GM06990 (cell line): Measurements from ENCODE around the gene KIF26B.

ENCODE experiments used
- DNase-seq: peaks from one replicate; pipeline ENCODE4 v3.0.0-alpha.2; 2011; ENCODE audit not compliant: insufficient read length; ENCODE audit errors: extremely low read depth
- H3K27me3 ChIP-seq: replicated peaks from 2 replicates; pipeline ENCODE4 v1.6.0; 2011; ENCODE audit warnings: low read length; ENCODE audit not compliant: control insufficient read depth, insufficient read depth
- H3K36me3 ChIP-seq: 2 replicates; pipeline ENCODE4 v1.5.1; 2011; ENCODE audit warnings: low read length; ENCODE audit not compliant: control insufficient read depth, insufficient read depth
- H3K4me3 ChIP-seq: replicated peaks from 2 replicates; pipeline ENCODE4 v1.5.1; 2011; ENCODE audit warnings: low read depth, mild to moderate bottlenecking, control low read depth, low read length
- CTCF ChIP-seq: IDR thresholded peaks from 2 replicates; pipeline ENCODE4 v1.5.1; 2011; ENCODE audit warnings: low read length, control low read depth, mild to moderate bottlenecking, inconsistent platforms; ENCODE audit not compliant: insufficient read depth, poor library complexity, severe bottlenecking

Gene KIF26B

DNA sequence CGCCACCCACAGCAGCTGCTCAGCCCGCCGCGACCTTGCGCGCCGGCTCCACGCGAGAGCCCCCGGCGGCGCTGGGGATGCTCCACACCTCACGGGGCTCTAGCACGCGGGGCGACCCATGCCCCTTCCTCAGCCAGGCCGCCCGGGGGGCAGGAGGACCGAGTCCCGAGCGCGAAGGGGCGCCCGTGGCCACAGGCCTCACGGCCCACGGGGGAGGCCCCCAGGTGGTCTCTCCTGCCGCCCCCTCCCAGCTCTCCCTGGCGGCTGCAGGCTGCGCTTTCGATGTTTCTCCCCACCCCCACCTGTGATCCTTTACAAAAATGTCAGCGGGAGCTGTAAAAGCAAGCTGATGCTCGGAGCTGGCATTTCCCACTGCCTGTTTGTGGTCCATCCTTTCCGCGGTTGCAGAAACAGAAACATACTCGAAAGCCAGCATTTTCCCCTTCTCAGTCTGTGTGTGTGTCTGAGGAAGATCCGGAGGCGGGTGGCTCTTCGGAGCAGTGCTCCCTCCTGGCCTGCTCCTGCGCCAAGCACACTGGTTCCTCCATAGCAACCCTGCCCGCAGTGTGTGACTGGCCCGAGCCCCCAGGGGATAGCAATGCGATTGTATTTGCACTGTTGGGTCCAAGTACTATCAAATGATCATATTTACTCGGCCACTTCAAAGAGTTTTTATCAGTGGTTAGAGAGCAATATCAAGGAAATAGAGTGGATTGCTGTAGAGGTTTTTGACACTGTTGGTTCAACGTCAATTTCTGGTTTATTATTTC is 2.1 kb downstream of the KIF26B start:
- no peak for DNase-seq
- H3K36me3 ChIP-seq: no peaks in the 10 kb centered on the region
- no peak for TF ChIP-seq CTCF
- H3K27me3 ChIP-seq: peaks cover 2% of the 10 kb centered on the region; the same call in 1 of the 2 replicates
- peak overlapping the region; percentile 56 for H3K4me3 ChIP-seq

- Histone ChIP-seq H3K4me3 (no peak overlapping the region), H3K27me3 (peaks cover 2% of the 10 kb centered on the region; the same call in 1 of the 2 replicates), H3K36me3 (no peaks in the 10 kb centered on the region)
- TF ChIP-seq CTCF: no peak
- DNase-seq: no peak
These were observed 4.1 kb downstream of the KIF26B start for GRCh38 chr1:245158913-245159312.

DNA sequence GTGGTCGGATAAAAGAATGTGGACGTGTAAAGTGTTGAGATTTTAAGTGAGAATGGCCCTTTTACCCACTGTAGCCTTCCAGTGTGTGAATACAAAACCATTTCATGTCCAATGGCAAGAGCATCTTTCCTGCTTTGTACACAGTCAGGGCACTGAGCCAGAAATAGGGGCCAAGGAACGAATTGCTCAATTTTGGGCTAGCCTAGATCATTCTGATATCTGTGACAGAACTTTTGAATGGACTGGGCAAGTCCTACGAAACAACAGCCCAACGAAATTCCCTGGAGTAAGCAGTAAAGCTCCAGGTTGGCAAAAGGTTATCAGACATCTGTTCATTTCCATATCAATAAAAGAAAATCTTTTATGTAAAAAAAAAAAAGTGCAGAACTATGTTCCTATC is 5.5 kb downstream of the KIF26B start:
- no peak for TF ChIP-seq CTCF
- no peak for DNase-seq
- Histone ChIP-seq H3K36me3 (no peaks in the 10 kb centered on the region), H3K27me3 (peaks cover 2% of the 10 kb centered on the region; the same call in 1 of the 2 replicates), H3K4me3 (no peak overlapping the region)

GRCh38 chr1:245160741-245161400 is 6.1 kb downstream of the KIF26B start:
- no peak for DNase-seq
- H3K27me3 ChIP-seq: peaks cover 2% of the 10 kb centered on the region; the same call in 1 of the 2 replicates
- no peak overlapping the region for H3K4me3 ChIP-seq
- H3K36me3 ChIP-seq: no peaks in the 10 kb centered on the region
- TF ChIP-seq CTCF: no peak

GRCh38 chr1:245161866-245162265 is 7.1 kb downstream of the KIF26B start:
- TF ChIP-seq CTCF: no peak
- no peaks in the 10 kb centered on the region for H3K36me3 ChIP-seq
- no peaks in the 10 kb centered on the region; the same call in none of the 2 replicates for H3K27me3 ChIP-seq

More at GRCh38 chr1:245161866-245162265, 7.1 kb downstream of the KIF26B start:
- no peak overlapping the region for H3K4me3 ChIP-seq
- DNase-seq: no peak
